HG03571 (cell line): ENCODE measurements around the gene UGP2.

Source experiments
- ATAC-seq: cut with Tn5 transposase; IDR thresholded peaks from one replicate; pipeline ENCODE4 v1.9.1; 2021; ENCODE audit not compliant: unreplicated experiment

UGP2 gene

GRCh38 chr2:63863707-63864106 is 22.0 kb downstream of the UGP2 start:
- no peak for ATAC-seq

- no peak for ATAC-seq
Measured at GRCh38 chr2:63865159-63865799, 23.6 kb downstream of the UGP2 start.

- no peak for ATAC-seq
Measured at GRCh38 chr2:63866009-63866709, 24.5 kb downstream of the UGP2 start.

GRCh38 chr2:63870679-63871078 is 29.0 kb downstream of the UGP2 start:
- ATAC-seq = no peak

GRCh38 chr2:63871864-63872263 is 30.2 kb downstream of the UGP2 start:
- no peak for ATAC-seq

- no peak for ATAC-seq
Measured at GRCh38 chr2:63872571-63873328, 31.1 kb downstream of the UGP2 start.

GRCh38 chr2:63874204-63875130 is 32.8 kb downstream of the UGP2 start:
- no peak for ATAC-seq

- ATAC-seq = no peak
Measured at GRCh38 chr2:63875131-63875527, 33.4 kb downstream of the UGP2 start.

- ATAC-seq = no peak
Measured at GRCh38 chr2:63875559-63876245, 34.0 kb downstream of the UGP2 start.

GRCh38 chr2:63876311-63876710 is 34.6 kb downstream of the UGP2 start:
- ATAC-seq = no peak

GRCh38 chr2:63878486-63878885 is 36.8 kb downstream of the UGP2 start:
- ATAC-seq = no peak

GRCh38 chr2:63879876-63880433 is 38.3 kb downstream of the UGP2 start:
- no peak for ATAC-seq

- ATAC-seq = no peak
Measured at GRCh38 chr2:63880625-63881024, 38.9 kb downstream of the UGP2 start.

- no peak for ATAC-seq
Measured at GRCh38 chr2:63881205-63881604, 39.5 kb downstream of the UGP2 start.

- no peak for ATAC-seq
Measured at GRCh38 chr2:63882395-63883105, 40.9 kb downstream of the UGP2 start.

- ATAC-seq = no peak
Measured at GRCh38 chr2:63886445-63886844, 44.7 kb downstream of the UGP2 start.

- ATAC-seq = no peak
Measured at GRCh38 chr2:63888053-63888452, 46.4 kb downstream of the UGP2 start.

GRCh38 chr2:63888490-63889402 is 47.0 kb downstream of the UGP2 start:
- ATAC-seq = peak; percentile 76
